ENCODE data around the gene PLN. TPM values are rescaled to one million over a fixed set of nuclear protein-coding genes. Genes with fewer than 3 reads are reported as not detected.

The PLN gene
- total RNA-seq, 1 experiment from 2014 or later, result 0.45 TPM

DNA sequence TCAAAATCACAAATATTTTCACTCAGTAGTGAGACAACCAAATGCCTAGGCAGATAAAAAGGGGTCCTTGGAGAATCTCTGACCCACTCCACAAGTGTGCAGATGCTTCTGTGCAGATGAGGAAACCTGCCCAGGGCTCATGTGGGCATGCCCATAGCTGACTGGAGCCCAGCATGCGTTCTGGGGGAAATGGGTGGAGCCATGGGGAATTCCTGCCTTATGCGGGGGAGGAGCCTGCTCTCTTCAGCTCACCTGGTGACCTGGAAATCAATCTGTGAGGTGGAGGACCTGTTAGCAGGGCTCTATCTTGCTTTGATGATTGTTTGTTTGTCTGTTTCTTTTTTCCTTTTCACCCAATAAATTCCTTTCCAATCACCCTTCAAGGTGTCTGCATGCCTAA, 23.4 kb upstream of the PLN start:
- Histone ChIP-seq H3K27me3 (no peaks in the 10 kb centered on the region), H3K27ac (no peak overlapping the region), H3K36me3 (peaks cover 9% of the 10 kb centered on the region; the same call in 1 of the 2 replicates), H3K9me3 (replicated peaks) (no peaks in the 10 kb centered on the region; the same call in 1 of the 2 replicates), H3K4me1 (0 out of 2 replicates have a peak, but pooled peaks cover 2% of the 10 kb centered on the region), H3K4me3 (no peak overlapping the region)
- no peak for DNase-seq

DNA sequence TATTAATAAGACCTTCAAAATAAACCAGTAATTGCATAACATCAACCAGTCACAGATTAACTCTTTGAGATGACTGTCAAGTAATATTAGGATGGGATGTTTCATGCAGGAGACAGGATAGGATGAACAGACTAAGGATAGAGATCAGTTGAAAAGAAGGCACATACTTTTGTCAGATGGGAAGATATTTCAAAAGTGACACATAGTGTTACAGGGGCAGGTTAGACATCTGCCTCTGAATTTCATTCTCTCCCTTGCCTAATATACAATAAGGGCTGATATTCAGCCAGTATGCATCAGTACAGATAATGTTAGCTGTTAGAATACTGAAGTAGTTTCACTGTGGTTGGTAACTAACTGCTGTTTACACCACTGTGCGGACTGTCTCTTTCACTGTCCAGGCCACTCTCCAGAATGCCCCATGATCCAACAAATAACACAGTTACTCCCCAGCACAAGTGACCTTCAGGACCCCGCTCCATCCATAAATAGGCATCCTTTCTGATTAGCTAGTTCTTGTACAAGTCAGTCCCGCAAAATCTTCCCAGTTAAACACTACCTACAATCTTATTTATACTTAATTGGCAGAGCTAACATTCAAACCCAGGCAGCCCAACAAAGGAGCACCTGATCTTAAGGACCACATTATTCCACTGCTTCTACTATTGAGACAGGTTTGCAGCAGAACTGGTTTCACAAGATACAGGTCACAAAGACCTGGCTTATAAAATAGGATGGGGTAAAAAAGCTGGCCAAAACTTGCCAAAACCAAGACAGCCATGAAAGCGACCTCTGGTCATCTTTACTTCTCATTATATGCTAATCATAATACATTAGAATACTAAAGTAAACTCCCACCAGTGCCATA, 21.9 kb upstream of the PLN start:
- Histone ChIP-seq H3K9me3 (replicated peaks) (peaks cover 3% of the 10 kb centered on the region; the same call in 1 of the 2 replicates), H3K27ac (no peak overlapping the region), H3K4me3 (no peak overlapping the region), H3K4me1 (0 out of 2 replicates have a peak, but pooled peaks cover 2% of the 10 kb centered on the region), H3K36me3 (peaks cover 9% of the 10 kb centered on the region; the same call in 1 of the 2 replicates), H3K27me3 (no peaks in the 10 kb centered on the region)
- no peak for DNase-seq

DNA sequence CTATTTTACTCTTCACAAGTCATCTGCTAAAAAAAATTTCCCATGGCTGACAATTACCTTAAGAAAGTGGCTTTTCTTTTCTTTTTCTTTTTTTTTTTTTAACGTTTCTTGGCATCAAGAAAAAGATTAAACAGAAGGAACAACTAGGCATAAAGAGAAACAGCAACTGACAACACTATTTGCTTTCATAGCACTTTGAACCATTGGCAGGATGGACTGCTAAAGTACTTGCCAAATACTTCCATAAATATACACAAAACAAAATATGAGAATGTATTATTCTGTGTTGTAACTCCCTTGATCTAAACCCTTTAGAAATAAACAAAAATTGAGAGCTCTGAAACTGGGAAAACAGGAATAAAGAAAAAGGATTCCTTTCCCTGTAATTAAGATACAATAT, 20.0 kb upstream of the PLN start:
- Histone ChIP-seq H3K27ac (no peak overlapping the region), H3K27me3 (no peaks in the 10 kb centered on the region), H3K36me3 (peaks cover 7% of the 10 kb centered on the region; the same call in 1 of the 2 replicates)

DNA sequence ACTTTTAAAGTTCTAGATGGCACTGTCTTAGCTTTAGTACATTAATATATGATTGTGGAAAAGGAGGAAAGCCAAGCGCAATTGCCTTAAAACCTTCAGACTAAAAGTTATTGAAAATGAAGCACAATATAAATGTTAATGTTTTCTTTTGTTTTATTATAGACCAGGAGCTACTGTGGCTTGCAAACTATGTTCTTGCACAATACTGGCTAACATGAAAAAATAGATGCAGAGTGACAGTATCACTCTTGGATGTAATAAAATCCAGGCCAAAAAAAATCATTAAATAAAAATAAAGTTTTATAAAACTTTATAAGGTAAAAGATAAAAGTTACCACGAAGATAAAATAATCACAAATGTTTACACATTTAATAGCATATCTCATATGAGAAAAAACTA, 18.3 kb upstream of the PLN start:
- Histone ChIP-seq H3K4me3 (no peak overlapping the region), H3K27ac (no peak overlapping the region), H3K9me3 (replicated peaks) (peaks cover 4% of the 10 kb centered on the region; the same call in 1 of the 2 replicates), H3K4me1 (no peaks in the 10 kb centered on the region), H3K36me3 (peaks cover 7% of the 10 kb centered on the region; the same call in 1 of the 2 replicates), H3K27me3 (no peaks in the 10 kb centered on the region)
- no peak for DNase-seq

More for the DNA sequence above, 20.0 kb upstream of the PLN start:
- no peak for DNase-seq
- H3K9me3 ChIP-seq (replicated peaks), result peaks cover 4% of the 10 kb centered on the region; the same call in 1 of the 2 replicates
- no peaks in the 10 kb centered on the region for H3K4me1 ChIP-seq
- H3K4me3 ChIP-seq, result no peak overlapping the region

DNA sequence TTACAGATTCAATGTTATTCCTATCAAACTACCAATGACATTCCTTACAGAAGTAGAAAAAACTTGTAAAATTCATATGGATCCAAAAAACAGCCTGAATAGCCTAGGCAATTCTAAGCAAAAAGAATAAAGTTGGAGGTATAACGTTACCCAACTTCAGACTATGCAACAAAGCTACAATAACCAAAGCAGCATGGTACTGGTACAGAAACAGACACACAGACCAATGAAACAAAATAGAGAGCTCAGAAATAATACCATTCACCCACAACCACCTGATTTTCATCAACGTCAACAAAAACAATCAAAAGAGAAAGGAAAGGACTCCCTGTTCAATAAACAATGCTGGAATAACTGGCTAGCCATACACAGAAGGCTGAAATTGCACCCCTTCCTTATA, 17.2 kb upstream of the PLN start:
- no peaks in the 10 kb centered on the region for H3K27me3 ChIP-seq
- DNase-seq, result no peak
- no peak overlapping the region for H3K27ac ChIP-seq
- peaks cover 5% of the 10 kb centered on the region; the same call in 1 of the 2 replicates for H3K36me3 ChIP-seq
- H3K4me3 ChIP-seq, result no peak overlapping the region
- no peaks in the 10 kb centered on the region for H3K4me1 ChIP-seq
- peaks cover 4% of the 10 kb centered on the region; the same call in 1 of the 2 replicates for H3K9me3 ChIP-seq (replicated peaks)

DNA sequence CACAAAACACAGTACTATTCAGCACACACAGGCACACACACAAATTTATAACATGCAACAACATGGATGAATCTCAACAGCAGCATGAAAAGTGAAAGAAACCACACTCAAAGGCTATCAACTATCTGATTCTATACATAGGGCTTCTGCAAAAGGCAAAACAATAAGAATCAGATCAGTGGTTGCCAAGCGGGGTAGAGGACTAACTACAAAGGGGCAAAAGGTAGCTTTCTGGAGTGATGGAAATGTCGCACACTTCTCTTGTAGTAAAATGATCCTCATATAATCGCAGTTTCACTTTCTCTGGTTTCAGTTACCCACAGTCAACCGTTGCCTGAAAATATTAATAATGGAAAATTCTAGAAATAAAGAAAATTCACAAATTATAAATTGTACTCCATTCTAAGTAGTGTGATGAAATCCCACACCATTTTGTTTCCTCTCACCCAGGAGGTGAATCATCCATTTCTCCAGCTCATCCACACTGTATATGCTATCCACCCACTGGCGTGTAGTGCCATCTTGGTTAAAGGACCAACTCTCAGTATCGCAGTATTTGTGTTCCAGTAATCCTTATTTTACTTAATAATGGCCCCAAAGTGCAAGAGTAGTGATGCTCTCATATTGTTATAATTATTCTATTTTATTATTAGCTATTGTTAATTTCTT, 12.8 kb upstream of the PLN start:
- Histone ChIP-seq H3K4me3 (no peak overlapping the region), H3K4me1 (no peaks in the 10 kb centered on the region), H3K36me3 (no peaks in the 10 kb centered on the region), H3K9me3 (replicated peaks) (peaks cover 4% of the 10 kb centered on the region; the same call in 1 of the 2 replicates), H3K27me3 (no peaks in the 10 kb centered on the region), H3K27ac (no peak overlapping the region)
- no peak for DNase-seq

DNA sequence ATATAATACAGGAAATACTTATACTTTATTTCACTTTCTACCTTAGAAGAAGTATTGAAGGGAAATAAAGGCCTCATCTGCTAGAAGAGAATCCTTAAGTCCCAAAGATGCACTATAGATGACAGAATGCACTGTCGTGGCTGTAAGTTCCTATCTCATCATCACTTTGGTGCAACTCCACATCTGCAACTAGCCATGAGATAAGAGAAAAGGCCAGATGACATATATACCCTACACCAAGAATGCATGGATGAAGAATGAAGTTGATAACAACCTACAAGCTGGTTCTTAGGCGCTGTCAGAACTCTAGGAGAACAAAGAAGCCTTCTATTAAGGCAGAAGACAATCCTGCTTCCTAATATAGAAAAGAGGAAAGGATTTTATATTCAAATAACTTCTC, 11.6 kb upstream of the PLN start:
- no peak overlapping the region for H3K27ac ChIP-seq

DNA sequence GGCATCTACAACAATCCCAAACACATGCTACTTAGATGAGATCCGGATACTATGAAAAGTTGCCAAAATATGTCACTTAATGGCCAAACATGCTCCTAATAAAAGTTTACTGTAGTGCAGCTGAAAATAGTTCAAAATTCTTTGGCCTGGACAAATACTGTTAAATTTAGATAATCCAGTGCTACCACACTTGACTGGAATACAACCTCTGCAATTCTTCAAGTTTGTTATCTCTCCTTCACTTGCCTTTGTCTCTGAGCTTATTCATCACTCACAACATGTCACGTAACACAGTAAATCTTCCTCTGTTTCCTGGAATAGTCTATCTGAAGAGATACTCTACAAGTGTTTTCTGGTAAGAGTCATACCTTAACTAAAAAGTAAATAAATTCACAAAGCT, 10.5 kb upstream of the PLN start:
- H3K27ac ChIP-seq, result no peak overlapping the region
- no peaks in the 10 kb centered on the region for H3K9me3 ChIP-seq (replicated peaks)
- DNase-seq, result no peak
- H3K36me3 ChIP-seq, result no peaks in the 10 kb centered on the region
- H3K4me1 ChIP-seq, result peaks cover 5% of the 10 kb centered on the region
- H3K27me3 ChIP-seq, result no peaks in the 10 kb centered on the region
- H3K4me3 ChIP-seq, result no peak overlapping the region

More for the DNA sequence above, 11.6 kb upstream of the PLN start:
- H3K4me3 ChIP-seq, result no peak overlapping the region
- no peaks in the 10 kb centered on the region for H3K27me3 ChIP-seq
- H3K4me1 ChIP-seq, result no peaks in the 10 kb centered on the region
- no peak for DNase-seq
- H3K9me3 ChIP-seq (replicated peaks), result no peaks in the 10 kb centered on the region
- H3K36me3 ChIP-seq, result no peaks in the 10 kb centered on the region

DNA sequence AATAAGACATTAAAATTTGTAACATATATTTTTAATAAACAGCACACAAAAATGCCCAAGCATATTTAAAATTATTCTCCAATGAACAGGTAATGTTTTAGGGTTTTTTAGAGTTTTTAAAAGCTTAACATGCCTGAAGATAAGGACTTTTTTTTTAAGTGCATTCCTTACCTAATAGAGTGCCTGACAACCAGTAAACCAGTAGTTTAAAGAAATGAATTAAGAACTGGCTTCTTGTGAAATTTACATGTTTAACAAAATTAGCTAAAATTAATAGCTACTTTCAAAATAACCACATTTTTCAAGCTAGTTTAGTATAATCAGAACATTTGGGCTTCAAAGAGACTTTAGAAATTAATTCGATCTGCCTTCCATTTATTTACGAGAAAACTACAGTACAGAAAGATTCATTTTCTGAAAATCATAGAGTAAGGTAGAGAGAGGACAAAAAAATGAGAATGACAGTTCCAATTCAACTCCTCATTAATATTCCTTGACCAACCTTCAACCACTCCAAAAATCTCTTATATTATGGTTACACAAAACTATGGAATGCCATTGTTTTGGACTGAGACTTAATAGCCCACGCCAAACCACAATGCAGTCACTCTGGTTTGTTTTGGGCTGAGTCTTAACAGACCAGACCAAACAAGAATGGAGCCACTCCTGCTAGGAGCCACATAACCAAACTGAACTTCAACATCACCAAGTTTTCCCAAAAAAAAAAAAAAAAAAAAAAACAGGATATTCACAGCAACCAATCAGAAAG, 5.7 kb upstream of the PLN start:
- Histone ChIP-seq H3K27me3 (no peaks in the 10 kb centered on the region), H3K4me1 (peaks cover 8% of the 10 kb centered on the region), H3K27ac (no peak overlapping the region), H3K36me3 (no peaks in the 10 kb centered on the region), H3K4me3 (no peak overlapping the region), H3K9me3 (replicated peaks) (no peaks in the 10 kb centered on the region)
- peak; percentile 24 to 29 for DNase-seq

DNA sequence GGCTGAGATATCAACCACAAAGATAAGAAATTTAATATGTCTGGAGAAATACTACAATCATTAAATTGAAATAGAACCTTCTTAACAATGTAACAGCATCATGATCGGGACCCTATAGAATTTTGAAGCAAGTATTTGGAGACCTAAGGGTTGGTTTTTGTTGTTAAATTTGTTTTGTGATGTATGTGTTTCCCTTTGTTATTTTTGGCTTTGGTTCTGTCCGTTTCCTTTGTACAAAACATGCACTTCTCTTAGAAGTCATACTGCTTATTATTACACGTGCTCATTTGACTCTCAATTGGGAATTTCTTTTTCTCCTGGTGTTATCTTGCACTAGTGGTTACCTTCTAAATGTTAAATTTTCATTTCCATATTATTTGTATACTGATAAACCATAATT, 4.0 kb upstream of the PLN start:
- no peak for DNase-seq
- H3K27ac ChIP-seq, result no peak overlapping the region
- peaks cover 10% of the 10 kb centered on the region for H3K4me1 ChIP-seq
- H3K36me3 ChIP-seq, result no peaks in the 10 kb centered on the region
- H3K4me3 ChIP-seq, result no peak overlapping the region
- H3K27me3 ChIP-seq, result no peaks in the 10 kb centered on the region
- no peaks in the 10 kb centered on the region for H3K9me3 ChIP-seq (replicated peaks)

DNA sequence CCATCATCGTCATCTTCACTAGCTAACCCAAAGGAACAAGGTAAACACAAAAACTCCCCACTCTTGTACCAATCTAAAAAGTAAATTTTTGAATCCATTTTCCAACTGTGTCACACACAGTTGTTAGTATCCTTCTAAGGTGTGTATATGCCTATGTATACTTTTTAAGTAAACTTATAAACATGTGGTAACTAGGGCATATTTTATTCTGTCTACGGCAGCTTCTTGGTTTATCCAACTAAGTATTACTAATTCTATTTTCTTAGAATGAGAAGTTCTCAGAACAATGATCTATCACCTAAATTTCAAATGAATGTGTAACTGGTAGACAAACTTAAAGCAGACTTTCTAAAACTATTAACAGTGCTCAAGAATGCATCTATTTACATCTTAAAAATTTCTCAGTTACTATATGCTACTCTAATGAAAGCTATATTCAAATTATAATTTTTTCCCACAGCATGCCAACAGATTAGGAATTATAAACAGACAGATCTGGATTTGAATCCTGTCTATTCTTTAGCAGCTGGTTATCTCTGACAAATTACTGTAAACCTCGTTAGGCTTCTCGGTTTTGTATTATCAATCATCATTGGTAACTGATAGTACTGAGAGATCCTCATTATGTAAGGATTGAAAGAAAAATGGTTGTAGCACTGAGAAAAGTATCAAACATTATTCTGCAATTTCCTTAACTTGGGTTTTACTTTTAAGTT, 1.8 kb upstream of the PLN start:
- Histone ChIP-seq H3K36me3 (no peaks in the 10 kb centered on the region), H3K4me3 (no peak overlapping the region), H3K9me3 (replicated peaks) (no peaks in the 10 kb centered on the region), H3K27me3 (no peaks in the 10 kb centered on the region), H3K4me1 (peaks cover 17% of the 10 kb centered on the region), H3K27ac (no peak overlapping the region)
- DNase-seq, result no peak

DNA sequence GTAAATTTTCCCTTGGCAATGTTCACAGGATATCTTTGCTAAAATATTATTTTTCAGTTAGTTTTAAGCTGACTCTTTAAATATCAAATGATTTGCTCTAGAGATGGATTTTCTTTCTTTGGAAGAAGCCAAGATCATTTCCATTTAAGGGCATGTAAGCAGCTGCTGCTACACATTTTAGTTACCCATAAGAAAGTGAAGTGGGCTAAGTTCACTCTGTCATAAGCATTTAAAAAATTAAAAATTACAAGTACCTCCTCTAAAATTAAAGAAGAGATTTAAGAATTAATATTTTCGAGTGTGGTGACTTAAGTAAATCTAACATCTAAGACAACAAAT, 1.2 kb upstream of the PLN start:
- H3K36me3 ChIP-seq, result no peaks in the 10 kb centered on the region
- H3K4me3 ChIP-seq, result no peak overlapping the region
- DNase-seq, result no peak
- H3K9me3 ChIP-seq (replicated peaks), result no peaks in the 10 kb centered on the region
- H3K27ac ChIP-seq, result no peak overlapping the region
- H3K27me3 ChIP-seq, result no peaks in the 10 kb centered on the region
- peaks cover 17% of the 10 kb centered on the region for H3K4me1 ChIP-seq

DNA sequence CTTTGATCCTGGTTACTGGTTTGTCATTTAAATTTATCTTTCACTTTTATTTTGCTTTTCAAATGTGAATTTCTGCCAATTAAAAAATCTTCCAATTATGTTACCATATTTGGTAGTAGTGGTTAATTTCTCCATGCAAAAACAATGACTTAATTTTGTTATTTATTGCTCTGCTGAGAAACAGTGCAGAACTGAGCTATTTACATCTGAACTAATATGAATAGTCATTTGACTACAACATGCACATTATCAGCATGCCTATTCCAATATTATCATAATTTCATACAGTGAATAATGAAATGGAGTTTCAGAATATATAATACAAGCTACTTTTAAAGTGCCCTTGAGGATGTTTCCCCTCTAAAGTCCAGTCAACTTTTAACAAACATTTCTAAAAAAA, 517 bp downstream of the PLN start:
- no peak overlapping the region for H3K27ac ChIP-seq
- H3K4me1 ChIP-seq, result peaks cover 9% of the 10 kb centered on the region; the same call in 1 of the 2 replicates
- H3K9me3 ChIP-seq (replicated peaks), result no peaks in the 10 kb centered on the region
- H3K36me3 ChIP-seq, result no peaks in the 10 kb centered on the region
- no peaks in the 10 kb centered on the region for H3K27me3 ChIP-seq
- DNase-seq, result no peak
- no peak overlapping the region for H3K4me3 ChIP-seq
